GM12878 (cell line): ENCODE measurements around the gene PRMT7. TPM values are rescaled to one million over a fixed set of nuclear protein-coding genes. Genes with fewer than 3 reads are reported as not detected.

Experiments
- ATAC-seq: fragments of 200-7000 bp; cut with Tn5 transposase; 3 replicates; pipeline ENCODE4 v1.9.1; 2020; ENCODE audit warnings: mild to moderate bottlenecking, moderate library complexity
- BruUV-seq: library from RNA; stranded (reverse); fragments of 400-500 nt; replicated peaks from 2 replicates; lab custom pipeline; 2021; lab: Mats Ljungman, UMichigan
- CTCF ChIA-PET: fragments of 300-600 bp; sonication (Branson Sonifier 250); formaldehyde crosslinking; extraction: SDS; loops from one replicate; lab custom pipeline; 2021; ENCODE audit warnings: inconsistent platforms; lab: Yijun Ruan, JAX
- POLR2A ChIA-PET: fragments of 350-600 bp; formaldehyde crosslinking; extraction: SDS; loops from one replicate; lab custom pipeline; 2021; ENCODE audit warnings: inconsistent platforms; lab: Charles Lee
- RAD21 ChIA-PET: fragments of 300-600 bp; sonication (Branson Sonifier 250); formaldehyde crosslinking; loops from one replicate; lab custom pipeline; 2023; ENCODE audit warnings: antibody characterized with exemption; ENCODE audit not compliant: unreplicated experiment; lab: Charles Lee
- SMC1A ChIA-PET: fragments of 300-600 bp; sonication (Branson Sonifier 250); formaldehyde crosslinking; loops from one replicate; lab custom pipeline; 2023; ENCODE audit not compliant: unreplicated experiment, uncharacterized antibody; lab: Charles Lee
- DNase-seq: peaks from one replicate; pipeline ENCODE4 v3.0.0-alpha.2; 2011; ENCODE audit warnings: low read depth, low spot score
- FAIRE-seq: peaks from 3 replicates; lab custom pipeline; 2011; peaks lifted over from hg19 to GRCh38; lab: Jason Lieb, UNC
- H2AFZ ChIP-seq: 2 replicates; pipeline ENCODE4 v1.6.0; 2011; ENCODE audit warnings: low read depth, low read length, control low read depth; ENCODE audit not compliant: control insufficient read depth
- H3K27ac ChIP-seq: 2 replicates; pipeline ENCODE4 v1.5.1; 2011; ENCODE audit warnings: control low read depth; ENCODE audit not compliant: control insufficient read depth, insufficient read depth
- H3K27me3 ChIP-seq, 2 experiments: replicated peaks in 1 of 2; 2 replicates each; pipeline versions ENCODE4 v1.6.0 to v1.6.1; 2011; ENCODE audit warnings: low read length in 1 of 2; ENCODE audit not compliant: control insufficient read depth in 2 of 2, insufficient read depth in 2 of 2
- H3K36me3 ChIP-seq, 2 experiments: 2 replicates each; pipeline ENCODE4 v1.5.1; 2011; ENCODE audit warnings: low read length in 1 of 2; ENCODE audit not compliant: control insufficient read depth in 2 of 2, insufficient read depth in 2 of 2
- H3K4me1 ChIP-seq: 2 replicates; pipeline ENCODE4 v1.6.1; 2011; ENCODE audit warnings: mild to moderate bottlenecking, low read length, moderate library complexity, mixed read lengths; ENCODE audit not compliant: control insufficient read depth, insufficient read depth
- H3K4me2 ChIP-seq: 2 replicates; pipeline ENCODE4 v1.6.0; 2011; ENCODE audit warnings: control low read depth; ENCODE audit not compliant: control insufficient read depth, insufficient read depth
- H3K4me3 ChIP-seq: fragments of 200-600 bp; sonication (generic); 2 replicates; pipeline ENCODE4 v1.5.1; 2016
- H3K79me2 ChIP-seq: 2 replicates; pipeline ENCODE4 v1.6.0; 2011; ENCODE audit warnings: low read length; ENCODE audit not compliant: control insufficient read depth, insufficient read depth
- H3K9ac ChIP-seq: 2 replicates; pipeline ENCODE4 v1.8.0; 2011; ENCODE audit warnings: low read length, control low read depth, mixed read lengths; ENCODE audit not compliant: control insufficient read depth, insufficient read depth
- H3K9me3 ChIP-seq: replicated peaks from 3 replicates; pipeline ENCODE4 v1.5.1; 2011; ENCODE audit warnings: mild to moderate bottlenecking, low read length; ENCODE audit not compliant: control insufficient read depth, insufficient read depth
- H4K20me1 ChIP-seq: 2 replicates; pipeline ENCODE4 v1.6.0; 2011; ENCODE audit not compliant: control insufficient read depth, insufficient read depth
- EZH2 ChIP-seq: IDR thresholded peaks from 2 replicates; pipeline ENCODE4 v1.6.1; 2012; ENCODE audit warnings: low read depth, mild to moderate bottlenecking, control low read depth, inconsistent platforms, low read length, borderline replicate concordance; ENCODE audit not compliant: control insufficient read depth
- GATAD2B ChIP-seq: fragments of 450-650 bp; conservative IDR thresholded peaks from 2 replicates; pipeline ENCODE4 v1.6.1; 2017; ENCODE audit warnings: low read depth, mild to moderate bottlenecking, moderate library complexity
- HDAC2 ChIP-seq: fragments of 200-600 bp; sonication (generic); IDR thresholded peaks from 2 replicates; pipeline ENCODE4 v1.6.1; 2017
- IRF3 ChIP-seq: fragments of 450-650 bp; IDR thresholded peaks from 2 replicates; pipeline ENCODE4 v1.6.1; 2014; ENCODE audit warnings: mild to moderate bottlenecking
- PAX8 ChIP-seq: fragments of 450-650 bp; IDR thresholded peaks from 2 replicates; pipeline ENCODE4 v1.6.1; 2017; ENCODE audit warnings: mild to moderate bottlenecking, moderate library complexity
- PKNOX1 ChIP-seq: fragments of 450-650 bp; IDR thresholded peaks from 2 replicates; pipeline ENCODE4 v1.6.1; 2016; ENCODE audit warnings: mild to moderate bottlenecking
- PML ChIP-seq: IDR thresholded peaks from 2 replicates; pipeline ENCODE4 v1.6.1; 2012; ENCODE audit warnings: low read length, inconsistent platforms
- PRDM15 ChIP-seq: fragments of 450-650 bp; formaldehyde crosslinking; IDR thresholded peaks from 2 replicates; pipeline ENCODE4 v1.4.0; 2020; ENCODE audit warnings: mild to moderate bottlenecking, moderate library complexity
- RBBP5 ChIP-seq: fragments of 200-600 bp; sonication (generic); conservative IDR thresholded peaks from 2 replicates; pipeline ENCODE4 v1.6.1; 2016
- STAT1 ChIP-seq: fragments of 450-650 bp; conservative IDR thresholded peaks from 2 replicates; pipeline ENCODE4 v1.6.1; 2014; ENCODE audit warnings: antibody characterized with exemption, mild to moderate bottlenecking
- YBX1 ChIP-seq: fragments of 450-650 bp; IDR thresholded peaks from 2 replicates; pipeline ENCODE4 v1.6.1; 2016; ENCODE audit warnings: antibody characterized with exemption
- ZNF24 ChIP-seq: fragments of 450-650 bp; IDR thresholded peaks from 2 replicates; pipeline ENCODE4 v1.6.1; 2017; ENCODE audit warnings: antibody characterized with exemption, mild to moderate bottlenecking
- WGBS: methylation state at CpG from one replicate; pipeline ENCODE4 v1.1.6; 2016; ENCODE audit warnings: low lambda C conversion rate; ENCODE audit not compliant: insufficient replicate concordance, insufficient coverage; ENCODE audit errors: missing lambda C conversion rate; 5-methylcytosine and 5-hydroxymethylcytosine counted together
- in situ Hi-C: fragments of 300-500 bp; cut with MboI; formaldehyde crosslinking; loops from 9 replicates; pipeline ENCODE4 v1.14.3; 2018; ENCODE audit warnings: mixed read lengths
- intact Hi-C: fragments of 100-400 bp; cut with micrococcal nuclease; formaldehyde crosslinking; loops from one replicate; pipeline ENCODE4 v1.14.2; 2022; ENCODE audit not compliant: unreplicated experiment
- polyA plus RNA-seq, 11 experiments: library from polyadenylated mRNA; depleted of rRNA in 4 of 11; unstranded in 6 of 11; stranded (reverse) in 5 of 11; fragments of >200 nt; fragmentation: Nextera tagmentation in 4 of 11; fragmentation: Illumina TruSeq in 1 of 11; extraction: Ambion mirVana in 4 of 11; extraction: Trizol in 1 of 11; gene quantifications; 1 replicate in 1 of 11; 2 replicates in 10 of 11; pipeline versions ENCODE4 v1.2.1 to v1.2.3, GENCODE V29; 2011 to 2016; ENCODE audit warnings: inconsistent platforms in 2 of 11, missing spikeins in 2 of 11, low read depth in 1 of 11
- total RNA-seq, 4 experiments: library from RNA; depleted of rRNA in 3 of 4; stranded (reverse); fragments of >200 nt in 3 of 4; fragmentation: Illumina TruSeq in 1 of 4; extraction: Trizol in 1 of 4; gene quantifications; 2 replicates each; pipeline versions ENCODE4 v1.2.1 to v1.2.3, GENCODE V29; 2013 to 2021

The PRMT7 gene
- total and polyA plus RNA-seq, 10 of the 15 experiments (the other 5 are each of a cell fraction or from before 2014, with no cell fraction given), result 5.1 to 56.1 (median 42.0) TPM

- FAIRE-seq, result no peak
These were observed 59.9 kb downstream of the PRMT7 start for GRCh38 chr16:68370581-68371275.

GRCh38 chr16:68371276-68371651 lies 60.4 kb downstream of the PRMT7 start:
- ChIA-PET CTCF (interaction anchor here (9.1 kb wide), 1 partner anchor 12 kb away, joined by 77 read pairs; no protein-coding TSS in a partner anchor), POLR2A (no interaction called here), RAD21 (no interaction called here), SMC1A (interaction anchor here (1.2 to 1.3 kb wide), 2 partner anchors 25 to 107 kb away, joined by 3 read pairs; partner anchors contain the start of gene SLC7A6)
- Histone ChIP-seq H2AFZ (no peak overlapping the region), H3K4me2 (no peak overlapping the region), H3K27ac (no peak overlapping the region), H4K20me1 (no peaks in the 10 kb centered on the region), H3K27me3 (no peaks in the 10 kb centered on the region; a peak in 2 of 4 replicates), H3K4me3 (no peak overlapping the region), H3K9ac (no peak overlapping the region), H3K36me3 (no peaks in the 10 kb centered on the region), H3K4me1 (peaks cover 34% of the 10 kb centered on the region), H3K79me2 (no peaks in the 10 kb centered on the region), H3K9me3 (no peaks in the 10 kb centered on the region)
- in situ Hi-C loops (no loop called here), intact Hi-C loops (no loop called here)
- BruUV-seq, result no TSS peak
- 86% methylated on average over 27 of the region's 27 CpGs for WGBS
- ATAC-seq, result no peak
- FAIRE-seq, result no peak
- DNase-seq, result no peak
- no peak for TF ChIP-seq EZH2
- no peak for TF ChIP-seq STAT1
- TF ChIP-seq IRF3, result no peak
- no peak for TF ChIP-seq YBX1
- TF ChIP-seq PRDM15, result no peak
- TF ChIP-seq PML, result no peak
- no peak for TF ChIP-seq GATAD2B
- no peak for TF ChIP-seq PKNOX1
- TF ChIP-seq RBBP5, result no peak

More at GRCh38 chr16:68370581-68371275, 59.9 kb downstream of the PRMT7 start:
- no peaks in the 10 kb centered on the region for H3K9me3 ChIP-seq
- in situ Hi-C loops, result no loop called here
- TF ChIP-seq HDAC2 (no peak), ZNF24 (no peak), PAX8 (no peak)
- TF ChIP-seq, all 136 proteins: peak for 0
- Histone ChIP-seq H3K4me1 (peaks cover 34% of the 10 kb centered on the region), H3K27ac (no peak overlapping the region), H2AFZ (no peak overlapping the region), H3K27me3 (no peaks in the 10 kb centered on the region; a peak in 2 of 4 replicates), H3K36me3 (no peaks in the 10 kb centered on the region), H3K79me2 (no peaks in the 10 kb centered on the region), H3K4me2 (peak overlapping the region; percentile 10; the same call in 1 of the 2 replicates), H4K20me1 (no peaks in the 10 kb centered on the region), H3K4me3 (no peak overlapping the region), H3K9ac (no peak overlapping the region)
- BruUV-seq, result no TSS peak
- ChIA-PET SMC1A (interaction anchor here (1.2 to 2.3 kb wide), 3 partner anchors 26 to 107 kb away, joined by 3 to 8 read pairs (median 3); partner anchors contain the start of gene SLC7A6), POLR2A (no interaction called here), CTCF (interaction anchor here (0.7 to 9.1 kb wide), 5 partner anchors 12 to 140 kb away, joined by 3 to 77 read pairs (median 7); no protein-coding TSS in a partner anchor), RAD21 (interaction anchor here (1.8 kb wide), 1 partner anchor 150 kb away, joined by 4 read pairs; no protein-coding TSS in a partner anchor)
- DNase-seq (no peak), ATAC-seq (no peak)
- intact Hi-C loops, result no loop called here
- WGBS, result 85% methylated on average over 27 of the region's 32 CpGs
